ENCODE data around the gene MRPL22. TPM values are rescaled to one million over a fixed set of nuclear protein-coding genes. Genes with fewer than 3 reads are reported as not detected.

The MRPL22 gene
- total RNA-seq, 1 experiment from 2014 or later = 77.2 TPM

- H3K4me2 ChIP-seq (ENCODE audit: insufficient read depth, insufficient read length, low read length) = no peak overlapping the region
- no peak overlapping the region for H3K4ac ChIP-seq (ENCODE audit: low read depth, low read length)
- H2BK15ac ChIP-seq (ENCODE audit: low read depth, low read length) = no peak overlapping the region
- no peaks in the 10 kb centered on the region for H3K79me2 ChIP-seq (ENCODE audit: insufficient read depth, low read length)
- H3T11ph ChIP-seq (ENCODE audit: low read length) = no peak overlapping the region
- Mint-ChIP-seq H3K4me1 (peaks cover 0 to 5% of the 10 kb centered on the region in 2 experiments; a peak in 2 of 4 replicates), H3K27ac (no peak overlapping the region), H3K4me3 (no peak overlapping the region), H3K9me3 (no peaks in the 10 kb centered on the region), H3K27me3 (ENCODE audit: low read depth) (no peaks in the 10 kb centered on the region), H3K36me3 (ENCODE audit: insufficient read depth in 1 of 3, low read depth in 3 of 3) (no peaks in the 10 kb centered on the region; a peak in 1 of 7 replicates)
- no peak overlapping the region for H2BK5ac ChIP-seq (ENCODE audit: insufficient read length, low read length)
- no peak overlapping the region for H3K9ac ChIP-seq (ENCODE audit: extremely low read depth, insufficient read length, low read length)
- H3K56ac ChIP-seq (ENCODE audit: insufficient read length, low read depth, low read length) = no peak overlapping the region
- WGBS (ENCODE audit: extremely low coverage, insufficient read length, low lambda C conversion rate) = no CpG with 5 or more reads among the region's 2 CpGs
- H3K18ac ChIP-seq (ENCODE audit: insufficient read length, low read depth, low read length) = no peak overlapping the region
- DNase-seq = no peak
- H4K8ac ChIP-seq (replicated peaks; ENCODE audit: insufficient read length, low read depth, low read length) = no peak overlapping the region
- no peaks in the 10 kb centered on the region for H3K27me3 ChIP-seq (ENCODE audit: insufficient read depth, low read length)
- H4K5ac ChIP-seq (ENCODE audit: insufficient read length, low read depth, low read length) = no peak overlapping the region
- H2AK5ac ChIP-seq (ENCODE audit: insufficient read length, low read length) = no peak overlapping the region
- H2BK20ac ChIP-seq (ENCODE audit: low read depth, low read length, poor library complexity, severe bottlenecking) = no peak overlapping the region
- no peaks in the 10 kb centered on the region for H3K79me1 ChIP-seq (ENCODE audit: insufficient read depth, low read depth, low read length, poor library complexity, severe bottlenecking)
- no peaks in the 10 kb centered on the region for H4K20me1 ChIP-seq (ENCODE audit: control insufficient read depth, insufficient read depth, insufficient read length)
- H3K4me1 ChIP-seq (ENCODE audit: insufficient read depth, low read length) = no peaks in the 10 kb centered on the region
- H2AFZ ChIP-seq (ENCODE audit: low read length) = no peak overlapping the region
- no peak overlapping the region for H3K14ac ChIP-seq (ENCODE audit: insufficient read depth, low read length)
- no peak for TF ChIP-seq CTCF (conservative IDR thresholded peaks at IDR 0.05)
- H4K91ac ChIP-seq (ENCODE audit: insufficient read length, low read depth, low read length) = no peak overlapping the region
- H3K23me2 ChIP-seq (ENCODE audit: insufficient read length, low read depth, low read length, poor library complexity, severe bottlenecking) = no peaks in the 10 kb centered on the region
- no peak overlapping the region for H2BK120ac ChIP-seq (ENCODE audit: low read depth, low read length, poor library complexity, severe bottlenecking)
- H3K27ac ChIP-seq (ENCODE audit: insufficient read length, low read depth, low read length) = no peak overlapping the region
- H2BK12ac ChIP-seq (ENCODE audit: insufficient read length, low read depth, low read length) = no peak overlapping the region
- H3K9me3 ChIP-seq (ENCODE audit: control insufficient read depth, low read depth, low read length) = no peaks in the 10 kb centered on the region
- H3K23ac ChIP-seq (ENCODE audit: insufficient read length, low read depth, low read length) = no peak overlapping the region
Measured at GRCh38 chr5:154989626-154990025, 48.8 kb downstream of the MRPL22 start.
